Activated CD8-positive, alpha-beta memory T cell treated with anti-CD3 and anti-CD28 coated beads, Interleukin-2, amount 50 U/mL, for 4 hours (primary cell): Measurements from ENCODE around the gene FETUB.
"Not testable (repeated sequence)": the region's sequence is repeated elsewhere in the genome, so short reads cannot be mapped to it uniquely, and the experiment has no call there.

Source experiments
- DNase-seq: peaks from one replicate; pipeline ENCODE4 v3.0.0-alpha.2; 2020

The FETUB gene

GRCh38 chr3:186614266-186614596 lies 26.0 kb upstream of the FETUB start:
- no peak for DNase-seq

DNA sequence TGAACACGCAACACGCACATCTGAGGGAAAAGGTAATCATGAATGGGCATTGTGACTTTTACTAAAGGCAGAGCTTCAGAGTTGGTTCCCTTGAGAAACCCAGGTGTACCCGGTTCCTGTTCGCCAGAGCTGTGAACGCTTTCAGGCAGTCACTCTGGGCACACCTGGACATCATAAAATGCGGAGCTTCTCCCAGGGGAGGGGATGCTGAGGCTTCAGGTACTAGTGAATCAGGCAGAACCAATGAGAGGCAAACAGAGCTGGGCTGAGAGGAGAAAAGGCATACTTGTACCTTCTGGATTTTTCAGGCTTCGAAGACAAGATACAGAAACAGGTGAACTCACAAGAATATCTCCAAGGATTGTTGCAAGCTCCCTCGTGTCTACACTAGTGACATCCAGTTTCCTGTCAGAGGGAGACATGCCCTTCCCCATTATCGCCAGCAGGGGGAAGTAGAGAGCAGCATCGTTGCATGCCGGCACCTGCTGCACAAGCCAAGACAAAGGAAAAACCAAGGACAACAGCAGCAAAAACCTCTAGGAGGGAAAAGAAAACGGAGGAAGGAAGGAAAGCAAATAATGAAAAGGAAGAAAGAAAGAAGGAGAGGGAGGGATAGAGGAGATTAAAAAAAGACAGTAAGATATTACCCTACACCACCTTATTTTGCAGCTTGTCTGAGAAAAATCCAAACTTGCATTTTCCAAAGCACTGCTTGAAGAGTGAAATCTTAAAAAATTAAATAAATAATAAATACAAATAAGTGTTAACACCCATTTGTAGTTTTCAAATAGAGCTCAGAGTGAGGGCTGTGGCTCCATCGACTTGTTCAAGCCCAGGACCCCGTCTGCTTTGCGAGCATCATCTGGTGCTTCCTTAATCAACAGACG lies 25.4 kb upstream of the FETUB start:
- DNase-seq: peak; percentile 74

DNA sequence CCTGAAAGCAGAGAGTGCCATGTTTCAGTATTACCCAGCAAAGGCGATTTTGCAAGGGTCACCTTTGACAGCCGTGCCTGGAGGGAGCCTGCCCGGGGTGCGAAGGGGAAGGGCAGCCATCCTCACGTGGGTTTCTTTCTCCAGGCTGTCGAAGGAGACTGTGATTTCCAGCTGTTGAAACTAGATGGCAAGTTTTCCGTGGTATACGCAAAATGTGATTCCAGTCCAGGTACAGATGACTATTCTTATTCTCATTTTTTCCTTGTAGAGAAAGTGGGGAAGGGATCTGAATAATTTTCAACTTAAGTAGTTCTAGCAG lies 23.9 kb upstream of the FETUB start:
- no peak for DNase-seq

- DNase-seq: peak; percentile 81
Measured at GRCh38 chr3:186617036-186617946, 22.9 kb upstream of the FETUB start.

DNA sequence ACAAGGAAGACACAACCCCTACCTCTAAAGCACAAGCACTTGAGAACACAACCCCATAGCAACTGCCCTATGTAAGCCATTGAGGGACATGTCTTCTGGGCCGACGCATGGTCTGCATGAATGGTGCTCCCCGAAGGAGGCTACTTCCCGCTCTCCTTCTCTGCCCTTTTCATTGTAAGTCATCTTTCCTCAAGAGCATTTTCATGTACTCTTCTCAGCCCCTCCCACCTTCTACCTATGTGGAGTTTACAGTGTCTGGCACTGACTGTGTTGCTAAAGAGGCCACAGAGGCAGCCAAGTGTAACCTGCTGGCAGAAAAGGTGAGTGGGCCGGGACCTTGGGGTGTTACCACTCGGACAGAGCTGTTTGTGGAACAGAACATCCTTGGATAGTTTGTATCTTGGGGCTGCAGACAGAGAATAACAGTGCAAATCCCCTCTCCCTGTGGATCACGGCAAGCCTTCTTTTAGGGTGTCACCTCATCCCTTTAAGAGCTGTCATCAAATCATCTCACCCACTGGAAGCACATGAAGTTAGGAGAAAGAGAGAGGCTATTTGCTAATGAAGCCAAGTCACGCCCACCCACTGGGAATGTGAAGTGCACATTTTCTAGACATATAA lies 21.8 kb upstream of the FETUB start:
- no peak for DNase-seq

- no peak for DNase-seq
Measured at GRCh38 chr3:186619787-186620212, 20.4 kb upstream of the FETUB start.

GRCh38 chr3:186620213-186621092 lies 19.7 kb upstream of the FETUB start:
- DNase-seq: no peak

DNA sequence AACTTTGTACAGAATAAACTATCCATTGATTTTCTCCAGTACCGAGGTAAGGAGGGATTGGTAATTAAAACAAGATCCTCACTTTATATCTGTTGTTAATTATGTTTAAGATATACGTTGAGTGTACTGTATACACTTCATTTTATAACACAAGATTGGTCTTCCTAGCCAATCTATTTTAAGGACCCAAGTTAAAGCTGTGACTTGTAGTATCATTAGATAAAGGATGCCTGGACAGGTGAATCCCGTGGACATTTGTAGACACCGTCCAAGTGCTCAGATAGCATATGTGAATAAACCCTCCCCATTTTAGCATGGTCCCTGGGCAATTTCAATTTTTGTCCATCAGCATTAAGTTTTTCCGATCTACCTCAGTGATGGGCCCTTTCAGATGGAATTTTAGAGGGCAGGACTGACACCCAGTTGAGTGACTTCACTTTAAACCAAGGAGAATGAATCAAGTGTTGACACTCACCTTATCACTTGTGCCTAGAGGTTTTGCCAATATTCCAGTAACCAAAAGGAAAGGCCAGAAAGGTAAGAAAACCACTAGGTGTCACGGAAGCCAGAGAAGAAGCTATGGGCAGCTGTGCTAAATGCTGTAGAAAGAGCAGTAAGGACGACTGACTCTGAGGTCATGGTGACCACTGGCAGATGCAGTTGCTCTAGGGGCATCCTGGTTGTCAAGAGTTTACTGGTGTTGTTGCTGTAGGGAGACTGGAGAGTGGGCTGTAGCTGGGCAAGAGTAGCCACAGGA lies 18.1 kb upstream of the FETUB start:
- no peak for DNase-seq

GRCh38 chr3:186622651-186623310 lies 17.4 kb upstream of the FETUB start:
- DNase-seq: no peak

GRCh38 chr3:186624598-186624997 lies 15.6 kb upstream of the FETUB start:
- DNase-seq: no peak

DNA sequence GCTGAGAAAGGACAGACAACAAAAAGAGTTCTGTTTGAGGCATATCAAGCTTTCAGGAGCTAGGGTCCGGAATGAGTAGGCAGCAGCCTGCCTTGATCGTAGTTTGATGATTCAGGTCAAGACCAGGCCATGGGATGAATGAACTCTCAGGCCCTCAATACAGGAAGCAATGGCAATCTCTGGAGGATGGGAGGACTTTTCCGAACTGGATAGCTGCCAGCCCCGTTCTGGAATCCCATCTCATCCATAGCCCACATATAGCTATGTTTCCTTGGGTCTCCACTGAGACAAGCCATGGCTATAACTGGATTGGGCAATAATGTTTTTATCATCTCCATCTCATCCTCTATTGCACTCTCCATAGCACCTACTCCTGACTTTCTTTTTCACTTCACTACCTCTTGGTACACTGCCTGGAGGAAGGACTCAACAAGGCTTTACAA lies 14.6 kb upstream of the FETUB start:
- DNase-seq: no peak

DNA sequence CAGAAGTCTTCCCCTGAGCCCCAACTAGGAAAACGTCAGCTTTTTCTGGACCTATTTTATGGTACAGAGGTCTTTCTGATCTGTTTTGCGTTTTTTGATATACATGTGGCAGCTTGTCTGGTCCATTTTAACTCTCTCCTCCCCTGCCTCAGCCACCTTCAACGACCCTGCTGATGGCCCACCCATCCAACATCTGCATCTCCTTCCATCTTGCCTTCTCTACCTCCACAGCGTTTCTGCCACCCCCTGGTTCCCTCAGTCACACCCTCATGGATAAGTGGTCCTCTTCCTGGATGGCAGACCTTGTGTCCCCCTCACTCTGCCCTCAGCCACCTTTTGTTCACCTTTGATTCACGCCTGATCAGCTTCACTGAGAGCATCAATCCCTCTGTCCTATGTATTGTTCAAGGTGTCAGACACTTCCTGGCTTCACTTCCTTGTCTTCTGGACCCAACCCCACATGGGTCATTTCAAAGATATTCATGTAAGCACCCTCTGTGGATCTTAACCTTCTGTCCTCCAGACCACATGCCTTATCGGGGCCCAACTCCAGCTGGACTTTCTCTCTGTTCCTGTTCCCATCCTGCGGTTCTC lies 13.8 kb upstream of the FETUB start:
- DNase-seq: no peak

DNA sequence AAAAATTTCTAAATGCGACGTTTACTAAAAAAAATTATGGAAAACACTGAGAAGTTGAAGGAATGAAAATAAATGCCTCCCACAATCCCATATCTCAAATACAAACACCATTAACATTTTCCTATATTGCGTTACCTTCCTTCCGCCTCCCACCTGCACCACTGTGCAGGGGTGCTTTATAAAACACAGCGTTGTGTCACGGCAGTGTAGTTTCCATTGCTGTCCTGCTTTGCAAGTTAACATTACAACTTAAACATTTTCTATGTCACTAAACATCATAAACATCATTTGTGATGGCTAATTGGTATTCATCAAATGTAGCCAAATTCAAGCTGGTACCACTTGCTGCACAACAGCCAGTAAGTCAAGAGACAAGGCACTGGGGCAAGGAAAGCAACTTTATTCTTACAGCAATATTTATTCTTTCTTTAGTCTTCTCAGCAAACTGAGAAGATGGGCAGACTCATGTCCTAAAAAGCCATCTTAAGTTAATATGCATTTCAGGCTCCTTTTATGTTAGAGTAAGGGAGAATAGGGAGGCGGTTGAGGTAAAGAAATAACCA lies 12.3 kb upstream of the FETUB start:
- DNase-seq: no peak

- no peak for DNase-seq
Measured at GRCh38 chr3:186628756-186629155, 11.4 kb upstream of the FETUB start.

- DNase-seq: no peak
Measured at GRCh38 chr3:186630950-186631641, 9.1 kb upstream of the FETUB start.

GRCh38 chr3:186633481-186633880 lies 6.7 kb upstream of the FETUB start:
- DNase-seq: no peak

- not testable (repeated sequence) for DNase-seq
Measured at GRCh38 chr3:186634207-186634606, 6.0 kb upstream of the FETUB start.

- DNase-seq: no peak
Measured at GRCh38 chr3:186635532-186635931, 4.7 kb upstream of the FETUB start.

- no peak for DNase-seq
Measured at GRCh38 chr3:186636536-186636935, 3.7 kb upstream of the FETUB start.

DNA sequence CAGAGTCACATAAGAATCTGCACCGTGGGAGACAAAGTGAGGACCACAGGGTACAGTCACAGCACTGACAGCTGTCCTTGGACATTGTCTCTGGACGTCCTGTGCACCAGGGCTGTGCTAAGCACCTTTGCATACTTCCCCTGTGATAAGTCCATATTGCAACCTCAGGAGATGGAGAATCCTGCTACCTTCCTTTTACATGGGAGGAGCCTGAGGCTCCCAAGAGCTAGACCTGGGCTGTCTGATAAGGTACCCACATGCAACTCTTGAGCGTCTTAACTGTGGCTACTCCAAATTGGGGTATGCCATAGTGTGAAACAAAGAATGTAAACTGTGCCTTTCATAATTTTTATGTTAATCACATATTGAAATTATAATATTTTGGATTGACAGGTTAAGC lies 2.5 kb upstream of the FETUB start:
- DNase-seq: no peak
